ENCODE data around the gene STEAP3.

The STEAP3 gene

DNA sequence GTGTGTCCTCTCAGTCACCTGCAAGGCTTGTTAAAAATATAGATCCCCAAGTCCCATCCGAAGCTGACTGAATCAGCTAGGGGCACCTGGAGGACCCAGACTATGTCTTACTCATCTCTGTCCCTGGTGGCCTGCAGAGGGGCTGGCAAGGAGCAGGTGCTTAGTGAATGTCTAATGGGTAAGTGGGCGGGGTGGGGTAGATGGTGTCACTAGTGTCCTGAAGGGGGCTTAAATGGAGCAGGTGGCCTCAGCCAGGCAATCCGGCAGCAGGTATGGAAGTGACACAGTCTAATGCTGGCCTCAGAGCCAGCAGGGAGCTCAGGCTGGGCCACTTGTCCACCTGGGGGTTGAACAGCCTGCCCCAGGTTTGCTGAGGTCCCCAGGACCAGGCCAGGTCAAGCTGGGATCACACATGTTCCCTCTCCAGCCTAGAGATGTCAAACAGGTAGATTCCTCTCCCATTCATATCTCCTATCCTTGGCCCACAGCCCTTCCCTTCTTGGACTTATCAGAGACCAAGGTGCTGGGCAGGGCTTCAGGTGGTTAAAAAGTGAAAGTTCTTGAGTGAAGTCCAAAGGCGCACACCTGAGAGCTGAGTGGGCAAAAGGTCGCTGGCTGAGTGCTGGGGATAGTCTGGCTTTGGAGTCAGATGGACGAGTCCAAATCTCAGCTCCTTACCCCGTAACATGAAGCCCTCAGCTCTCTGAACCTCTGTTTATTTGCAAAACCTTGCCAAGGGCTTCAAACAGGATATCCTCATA, 1.7 kb downstream of the STEAP3 start:
- no peaks in the 10 kb centered on the region for H3K36me3 ChIP-seq (ENCODE audit: insufficient read depth, low read length)
- TF ChIP-seq FOXP2 (optimal IDR thresholded peaks at IDR 0.05; ENCODE audit: control extremely low read depth, extremely low read length, insufficient read depth) = no peak
- no peak for TF ChIP-seq EZH2 (IDR thresholded peaks at IDR 0.05)
- TF ChIP-seq POLR2AphosphoS5 (IDR thresholded peaks at IDR 0.05; ENCODE audit: borderline replicate concordance, low read depth, low read length) = no peak
- no peak for DNase-seq (ENCODE audit: low read depth, low spot score)
- H3K9me3 ChIP-seq (ENCODE audit: low read depth, low read length) = no peaks in the 10 kb centered on the region
- H3K27ac ChIP-seq = no peak overlapping the region
- H3K9ac ChIP-seq (ENCODE audit: insufficient read length) = no peak overlapping the region
- no peak overlapping the region for H3K4me3 ChIP-seq

DNA sequence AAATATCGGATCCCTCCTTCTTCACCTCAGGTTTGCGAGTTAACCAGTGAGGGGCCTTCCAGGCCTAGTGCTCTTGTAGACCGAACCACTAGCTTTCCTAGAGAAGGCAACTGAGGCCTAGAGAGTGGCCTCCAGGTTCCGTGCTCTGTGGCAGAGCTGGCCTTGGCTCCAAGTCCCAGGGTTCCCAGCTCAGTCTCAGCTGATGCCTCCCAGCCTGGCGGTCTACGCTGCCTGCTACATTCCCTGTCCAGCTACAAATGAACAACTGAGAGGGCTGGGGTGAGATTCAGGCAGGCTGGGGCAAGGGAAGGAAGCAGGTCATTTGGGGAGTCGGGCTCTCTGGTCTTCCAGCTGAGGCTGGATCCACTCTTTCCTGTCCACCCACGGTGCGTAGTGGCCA, 2.3 kb downstream of the STEAP3 start:
- no peak for DNase-seq (ENCODE audit: low read depth, low spot score)
- TF ChIP-seq POLR2AphosphoS5 (IDR thresholded peaks at IDR 0.05; ENCODE audit: borderline replicate concordance, low read depth, low read length) = no peak
- no peak for TF ChIP-seq FOXP2 (optimal IDR thresholded peaks at IDR 0.05; ENCODE audit: control extremely low read depth, extremely low read length, insufficient read depth)
- no peak for TF ChIP-seq EZH2 (IDR thresholded peaks at IDR 0.05)
- no peaks in the 10 kb centered on the region for H3K9me3 ChIP-seq (ENCODE audit: low read depth, low read length)
- H3K27ac ChIP-seq = no peak overlapping the region
- H3K4me3 ChIP-seq = no peak overlapping the region
- no peaks in the 10 kb centered on the region for H3K36me3 ChIP-seq (ENCODE audit: insufficient read depth, low read length)
- no peak overlapping the region for H3K9ac ChIP-seq (ENCODE audit: insufficient read length)

- DNase-seq (ENCODE audit: low read depth, low spot score) = no peak
- Histone ChIP-seq H3K36me3 (ENCODE audit: insufficient read depth, low read length) (no peaks in the 10 kb centered on the region), H3K9ac (ENCODE audit: insufficient read length) (no peak overlapping the region), H3K4me3 (no peak overlapping the region), H3K9me3 (ENCODE audit: low read depth, low read length) (no peaks in the 10 kb centered on the region), H3K27ac (no peak overlapping the region)
- TF ChIP-seq FOXP2 (optimal IDR thresholded peaks at IDR 0.05; ENCODE audit: control extremely low read depth, extremely low read length, insufficient read depth) = no peak
- TF ChIP-seq POLR2AphosphoS5 (IDR thresholded peaks at IDR 0.05; ENCODE audit: borderline replicate concordance, low read depth, low read length) = no peak
- no peak for TF ChIP-seq EZH2 (IDR thresholded peaks at IDR 0.05)
These were observed 3.7 kb downstream of the STEAP3 start for GRCh38 chr2:119227346-119227745.

GRCh38 chr2:119228136-119228535, 4.5 kb downstream of the STEAP3 start:
- TF ChIP-seq POLR2AphosphoS5 (IDR thresholded peaks at IDR 0.05; ENCODE audit: borderline replicate concordance, low read depth, low read length) (no peak), FOXP2 (optimal IDR thresholded peaks at IDR 0.05; ENCODE audit: control extremely low read depth, extremely low read length, insufficient read depth) (no peak), EZH2 (IDR thresholded peaks at IDR 0.05) (no peak)
- no peaks in the 10 kb centered on the region for H3K9me3 ChIP-seq (ENCODE audit: low read depth, low read length)
- H3K36me3 ChIP-seq (ENCODE audit: insufficient read depth, low read length) = no peaks in the 10 kb centered on the region
- DNase-seq (ENCODE audit: low read depth, low spot score) = no peak
- no peak overlapping the region for H3K4me3 ChIP-seq
- H3K9ac ChIP-seq (ENCODE audit: insufficient read length) = no peak overlapping the region
- no peak overlapping the region for H3K27ac ChIP-seq

GRCh38 chr2:119228964-119229363, 5.3 kb downstream of the STEAP3 start:
- no peak for TF ChIP-seq FOXP2 (optimal IDR thresholded peaks at IDR 0.05; ENCODE audit: control extremely low read depth, extremely low read length, insufficient read depth)
- no peak for TF ChIP-seq EZH2 (IDR thresholded peaks at IDR 0.05)
- no peak for TF ChIP-seq POLR2AphosphoS5 (IDR thresholded peaks at IDR 0.05; ENCODE audit: borderline replicate concordance, low read depth, low read length)

GRCh38 chr2:119229716-119230115, 6.1 kb downstream of the STEAP3 start:
- no peak for DNase-seq (ENCODE audit: low read depth, low spot score)
- no peak overlapping the region for H3K9ac ChIP-seq (ENCODE audit: insufficient read length)
- no peak overlapping the region for H3K27ac ChIP-seq
- TF ChIP-seq EZH2 (IDR thresholded peaks at IDR 0.05) (no peak), POLR2AphosphoS5 (IDR thresholded peaks at IDR 0.05; ENCODE audit: borderline replicate concordance, low read depth, low read length) (no peak), FOXP2 (optimal IDR thresholded peaks at IDR 0.05; ENCODE audit: control extremely low read depth, extremely low read length, insufficient read depth) (no peak)
- no peaks in the 10 kb centered on the region for H3K9me3 ChIP-seq (ENCODE audit: low read depth, low read length)
- no peaks in the 10 kb centered on the region for H3K36me3 ChIP-seq (ENCODE audit: insufficient read depth, low read length)
- no peak overlapping the region for H3K4me3 ChIP-seq

More at GRCh38 chr2:119228964-119229363, 5.3 kb downstream of the STEAP3 start:
- H3K4me3 ChIP-seq = no peak overlapping the region
- no peaks in the 10 kb centered on the region for H3K36me3 ChIP-seq (ENCODE audit: insufficient read depth, low read length)
- no peak overlapping the region for H3K27ac ChIP-seq
- H3K9me3 ChIP-seq (ENCODE audit: low read depth, low read length) = no peaks in the 10 kb centered on the region
- no peak overlapping the region for H3K9ac ChIP-seq (ENCODE audit: insufficient read length)
- DNase-seq (ENCODE audit: low read depth, low spot score) = no peak

GRCh38 chr2:119230219-119231185, 6.9 kb downstream of the STEAP3 start:
- no peak for DNase-seq (ENCODE audit: low read depth, low spot score)
- Histone ChIP-seq H3K36me3 (ENCODE audit: insufficient read depth, low read length) (no peaks in the 10 kb centered on the region), H3K27ac (no peak overlapping the region), H3K9me3 (ENCODE audit: low read depth, low read length) (no peaks in the 10 kb centered on the region), H3K4me3 (no peak overlapping the region), H3K9ac (ENCODE audit: insufficient read length) (no peak overlapping the region)
- no peak for TF ChIP-seq POLR2AphosphoS5 (IDR thresholded peaks at IDR 0.05; ENCODE audit: borderline replicate concordance, low read depth, low read length)
- no peak for TF ChIP-seq EZH2 (IDR thresholded peaks at IDR 0.05)
- TF ChIP-seq FOXP2 (optimal IDR thresholded peaks at IDR 0.05; ENCODE audit: control extremely low read depth, extremely low read length, insufficient read depth) = no peak
